IMR-90 (cell line): ENCODE results near the gene ZNF587B. TPM values are rescaled to one million over a fixed set of nuclear protein-coding genes. Genes with fewer than 3 reads are reported as not detected.
A peak's percentile ranks its signal among the peaks of the same experiment; 100 is the strongest.

ENCODE experiments used
- ATAC-seq: fragments of 200-7000 bp; cut with Tn5 transposase; 2 replicates; pipeline ENCODE4 v1.9.1; 2020; ENCODE audit warnings: low read depth, mild to moderate bottlenecking, moderate library complexity
- BruUV-seq: library from RNA; stranded (reverse); fragments of 400-500 nt; replicated peaks from 2 replicates; lab custom pipeline; 2021; lab: Mats Ljungman, UMichigan
- CTCF ChIA-PET: fragments of 300-600 bp; formaldehyde crosslinking; extraction: SDS; loops from one replicate; lab custom pipeline; 2021; ENCODE audit warnings: antibody characterized with exemption; lab: Yijun Ruan, JAX
- POLR2A ChIA-PET: fragments of 300-600 bp; sonication (Branson Sonifier 250); formaldehyde crosslinking; loops from one replicate; lab custom pipeline; 2022; ENCODE audit warnings: antibody characterized with exemption; ENCODE audit not compliant: unreplicated experiment; lab: Charles Lee
- DNase-seq: peaks from one replicate; pipeline ENCODE4 v3.0.0; 2013
- H2AFZ ChIP-seq: replicated peaks from 2 replicates; pipeline ENCODE3; 2013; ENCODE audit warnings: low read length, mild to moderate bottlenecking; ENCODE audit not compliant: poor library complexity
- H2AK5ac ChIP-seq: 2 replicates; pipeline ENCODE4 v1.6.1; 2013; ENCODE audit warnings: low read depth, low read length, inconsistent platforms
- H2AK9ac ChIP-seq: replicated peaks from 2 replicates; pipeline ENCODE3; 2013; ENCODE audit warnings: mild to moderate bottlenecking, low read depth, low read length, moderate library complexity; ENCODE audit not compliant: poor library complexity
- H2BK120ac ChIP-seq: 2 replicates; pipeline ENCODE4 v1.6.1; 2013; ENCODE audit warnings: low read depth, low read length, inconsistent platforms
- H2BK15ac ChIP-seq: 3 replicates; pipeline ENCODE4 v1.6.1; 2013; ENCODE audit warnings: low read depth, low read length, inconsistent platforms
- H2BK20ac ChIP-seq: 2 replicates; pipeline ENCODE4 v1.6.1; 2013; ENCODE audit warnings: low read depth, mild to moderate bottlenecking, inconsistent platforms, low read length, moderate library complexity
- H2BK5ac ChIP-seq: 2 replicates; pipeline ENCODE4 v1.6.1; 2013; ENCODE audit warnings: mild to moderate bottlenecking, low read depth, low read length, inconsistent platforms; ENCODE audit not compliant: poor library complexity, severe bottlenecking
- H3K14ac ChIP-seq: replicated peaks from 2 replicates; pipeline ENCODE4 v1.6.1; 2013; ENCODE audit warnings: low read depth, low read length, inconsistent platforms
- H3K18ac ChIP-seq: 2 replicates; pipeline ENCODE4 v1.6.1; 2013; ENCODE audit warnings: low read depth, low read length, control low read depth
- H3K23ac ChIP-seq: 2 replicates; pipeline ENCODE4 v1.6.1; 2013; ENCODE audit warnings: low read depth, low read length, inconsistent platforms
- H3K27ac ChIP-seq: 2 replicates; pipeline ENCODE4 v1.5.1; 2013; ENCODE audit warnings: mild to moderate bottlenecking, control low read depth, low read length; ENCODE audit not compliant: insufficient read depth
- H3K27me3 ChIP-seq: 2 replicates; pipeline ENCODE4 v1.6.1; 2013; ENCODE audit warnings: low read length; ENCODE audit not compliant: control insufficient read depth, insufficient read depth
- H3K36me3 ChIP-seq: 2 replicates; pipeline ENCODE4 v1.6.1; 2013; ENCODE audit warnings: low read length, mixed read lengths; ENCODE audit not compliant: control insufficient read depth, insufficient read depth
- H3K4ac ChIP-seq: 2 replicates; pipeline ENCODE4 v1.6.1; 2013; ENCODE audit warnings: low read depth, low read length, inconsistent platforms
- H3K4me1 ChIP-seq: 2 replicates; pipeline ENCODE4 v1.6.1; 2013; ENCODE audit warnings: low read length, mixed read lengths; ENCODE audit not compliant: control insufficient read depth, insufficient read depth
- H3K4me2 ChIP-seq: 2 replicates; pipeline ENCODE4 v1.6.1; 2013; ENCODE audit warnings: low read depth, mild to moderate bottlenecking, control low read depth, low read length, moderate library complexity
- H3K4me3 ChIP-seq: 2 replicates; pipeline ENCODE4 v1.5.1; 2013; ENCODE audit warnings: low read depth, mild to moderate bottlenecking, control low read depth, low read length, moderate library complexity; ENCODE audit not compliant: insufficient read depth
- H3K56ac ChIP-seq: 2 replicates; pipeline ENCODE4 v1.6.1; 2013; ENCODE audit warnings: low read length, inconsistent platforms; ENCODE audit not compliant: insufficient read depth; ENCODE audit errors: extremely low read depth
- H3K79me1 ChIP-seq, 2 experiments: 2 replicates each; pipeline ENCODE4 v1.6.1; 2013; ENCODE audit warnings: low read length in 2 of 2, inconsistent platforms in 1 of 2, low read depth in 1 of 2
- H3K9ac ChIP-seq: 2 replicates; pipeline ENCODE4 v1.6.1; 2013; ENCODE audit warnings: low read depth, low read length, control low read depth
- H3K9me1 ChIP-seq: 2 replicates; pipeline ENCODE4 v1.6.1; 2013; ENCODE audit warnings: low read length, inconsistent platforms; ENCODE audit not compliant: insufficient read depth
- H3K9me3 ChIP-seq: 2 replicates; pipeline ENCODE4 v1.6.1; 2013; ENCODE audit warnings: low read length; ENCODE audit not compliant: control insufficient read depth, insufficient read depth
- H4K20me1 ChIP-seq: 2 replicates; pipeline ENCODE4 v1.6.1; 2013; ENCODE audit warnings: low read length, inconsistent platforms; ENCODE audit not compliant: insufficient read depth
- H4K5ac ChIP-seq: 2 replicates; pipeline ENCODE4 v1.6.1; 2013; ENCODE audit warnings: mild to moderate bottlenecking, low read depth, low read length, control low read depth
- H4K8ac ChIP-seq, 2 experiments: 2 replicates each; pipeline ENCODE4 v1.6.1; 2013; ENCODE audit warnings: low read depth in 2 of 2, low read length in 2 of 2, control low read depth in 1 of 2, inconsistent platforms in 1 of 2
- H4K91ac ChIP-seq: 2 replicates; pipeline ENCODE4 v1.6.1; 2013; ENCODE audit warnings: low read depth, low read length, inconsistent platforms; ENCODE audit not compliant: insufficient read depth
- BHLHE40 ChIP-seq: fragments of 150-350 bp; IDR thresholded peaks from 2 replicates; pipeline ENCODE4 v1.6.1; 2016; ENCODE audit warnings: mild to moderate bottlenecking, low read depth, low read length
- FOS ChIP-seq: fragments of 150-350 bp; IDR thresholded peaks from 2 replicates; pipeline ENCODE4 v1.6.1; 2016; ENCODE audit warnings: low read depth, low read length
- WGBS, 2 experiments: methylation state at CpG; one replicate each; pipeline versions ENCODE4 v1.1.5 to v1.1.7; 2013; ENCODE audit warnings: missing lambda C conversion rate in 2 of 2; ENCODE audit not compliant: insufficient read length in 1 of 2; ENCODE audit errors: extremely low coverage in 2 of 2; 5-methylcytosine and 5-hydroxymethylcytosine counted together
- dilution Hi-C: fragments of 300-500 bp; cut with HindIII; formaldehyde crosslinking; loops from one replicate; pipeline ENCODE4 v1.14.3; 2018; ENCODE audit warnings: low sequenced_read_pairs; ENCODE audit not compliant: unreplicated experiment
- in situ Hi-C: fragments of 300-500 bp; cut with MboI; formaldehyde crosslinking; loops from 3 replicates; pipeline ENCODE4 v1.14.3; 2019; ENCODE audit warnings: low sequenced_read_pairs, inconsistent platforms, mixed read lengths
- intact Hi-C: fragments of 100-400 bp; cut with micrococcal nuclease; formaldehyde crosslinking; loops from 2 replicates; pipeline ENCODE4 v1.10.0; 2022
- polyA plus RNA-seq, 3 experiments: library from polyadenylated mRNA; depleted of rRNA; stranded (reverse); fragments of >200 nt; gene quantifications; 2 replicates each; pipeline ENCODE4 v1.2.3, GENCODE V29; 2012; ENCODE audit warnings: low replicate concordance in 1 of 3
- total RNA-seq: library from RNA; depleted of rRNA; stranded (reverse); fragments of >200 nt; gene quantifications from 2 replicates; pipeline ENCODE4 v1.2.3, GENCODE V29; 2012

ZNF587B gene
- total and polyA plus RNA-seq, 2 of the 4 experiments (the other 2 are of a cell fraction): 3.7 to 33.9 TPM

- Histone ChIP-seq H3K4me3 (peak overlapping the region; percentile 83), H3K79me1 (peaks cover 16 to 25% of the 10 kb centered on the region in 2 experiments), H4K20me1 (no peaks in the 10 kb centered on the region), H3K36me3 (peaks cover 5% of the 10 kb centered on the region), H2AK5ac (peak overlapping the region; percentile 11), H2AK9ac (peak overlapping the region; percentile 86), H2BK15ac (no peak overlapping the region), H2AFZ (peak overlapping the region; percentile 94), H3K9me3 (peaks cover 3% of the 10 kb centered on the region; the same call in 1 of the 2 replicates), H3K4ac (peak overlapping the region; percentile 79; the same call in 1 of the 2 replicates), H2BK5ac (no peak overlapping the region), H3K18ac (no peak overlapping the region), H2BK120ac (no peak overlapping the region), H2BK20ac (no peak overlapping the region), H3K4me2 (peak overlapping the region; percentile 85), H4K8ac (peak overlapping the region; percentile 77 to 84; a peak in 2 of 4 replicates), H3K56ac (no peak overlapping the region), H4K91ac (no peak overlapping the region), H3K14ac (peak overlapping the region; percentile 50; the same call in 1 of the 2 replicates), H4K5ac (peak overlapping the region; percentile 53; the same call in 1 of the 2 replicates), H3K9ac (peak overlapping the region; percentile 79), H3K27me3 (no peaks in the 10 kb centered on the region), H3K27ac (peak overlapping the region; percentile 63; the same call in 1 of the 2 replicates), H3K4me1 (peaks cover 2% of the 10 kb centered on the region; the same call in 1 of the 2 replicates), H3K9me1 (no peaks in the 10 kb centered on the region), H3K23ac (peak overlapping the region; percentile 34)
- no peak for DNase-seq
- intact Hi-C loops: no loop called here
- dilution Hi-C loops: no loop called here
- no peak for ATAC-seq
- BruUV-seq: no TSS peak
- ChIA-PET POLR2A (no interaction called here), CTCF (no interaction called here)
- TF ChIP-seq BHLHE40 (peak; percentile 43), FOS (no peak)
- in situ Hi-C loops: no loop called here
- WGBS, 2 experiments: 11% methylated on average over 4 of the region's 8 CpGs; no CpG with 5 or more reads in 1 of the 2 experiments
Observed at GRCh38 chr19:57888107-57888559, 58.0 kb downstream of the ZNF587B start.
